SK-N-SH (cell line): ENCODE measurements around the gene DENND2C.

Experiments used
- EP300 ChIP-seq, 2 experiments: IDR thresholded peaks; 2 replicates each; pipeline versions ENCODE4 v1.4.0 to v1.6.1; 2012; ENCODE audit warnings: borderline replicate concordance in 1 of 2, low read depth in 1 of 2, low read length in 1 of 2
- TF ChIP-seq, protein P1 (sequence below): fragments of 200-600 bp; sonication (generic); IDR thresholded peaks from 2 replicates; pipeline ENCODE4 v1.6.1; 2017; ENCODE audit warnings: antibody characterized with exemption, mild to moderate bottlenecking, moderate library complexity
- TF ChIP-seq, protein P2 (sequence below): fragments of 150-350 bp; IDR thresholded peaks from 2 replicates; pipeline ENCODE4 v1.6.1; 2017; ENCODE audit warnings: antibody characterized with exemption, low read length, low read depth, borderline replicate concordance

DNA sequence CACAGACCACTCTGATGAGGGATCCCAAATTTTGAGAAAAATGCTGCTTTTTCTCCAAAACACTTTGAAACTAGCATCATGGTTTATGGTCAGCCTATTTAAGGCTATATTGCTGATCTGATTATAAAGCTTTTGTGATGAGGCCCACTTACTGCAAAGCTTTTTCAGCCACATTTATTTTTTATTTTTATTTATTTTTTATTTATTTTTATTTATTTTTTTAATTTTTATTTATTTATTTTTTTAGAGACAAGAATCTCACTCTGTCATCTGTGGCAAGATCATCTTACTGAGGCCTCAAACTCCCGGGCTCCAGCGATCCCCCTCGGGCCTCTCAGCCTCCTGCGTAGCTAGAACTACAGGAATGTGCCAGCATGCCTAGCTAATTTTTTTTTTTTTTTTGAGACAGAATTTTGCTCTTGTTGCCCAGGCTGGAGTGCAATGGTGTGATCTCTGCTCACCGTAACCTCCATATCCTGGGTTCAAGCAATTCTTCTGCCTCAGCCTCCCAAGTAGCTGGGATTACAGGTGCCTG is 83.3 kb downstream of the DENND2C start:
- TF ChIP-seq, protein P1, sequence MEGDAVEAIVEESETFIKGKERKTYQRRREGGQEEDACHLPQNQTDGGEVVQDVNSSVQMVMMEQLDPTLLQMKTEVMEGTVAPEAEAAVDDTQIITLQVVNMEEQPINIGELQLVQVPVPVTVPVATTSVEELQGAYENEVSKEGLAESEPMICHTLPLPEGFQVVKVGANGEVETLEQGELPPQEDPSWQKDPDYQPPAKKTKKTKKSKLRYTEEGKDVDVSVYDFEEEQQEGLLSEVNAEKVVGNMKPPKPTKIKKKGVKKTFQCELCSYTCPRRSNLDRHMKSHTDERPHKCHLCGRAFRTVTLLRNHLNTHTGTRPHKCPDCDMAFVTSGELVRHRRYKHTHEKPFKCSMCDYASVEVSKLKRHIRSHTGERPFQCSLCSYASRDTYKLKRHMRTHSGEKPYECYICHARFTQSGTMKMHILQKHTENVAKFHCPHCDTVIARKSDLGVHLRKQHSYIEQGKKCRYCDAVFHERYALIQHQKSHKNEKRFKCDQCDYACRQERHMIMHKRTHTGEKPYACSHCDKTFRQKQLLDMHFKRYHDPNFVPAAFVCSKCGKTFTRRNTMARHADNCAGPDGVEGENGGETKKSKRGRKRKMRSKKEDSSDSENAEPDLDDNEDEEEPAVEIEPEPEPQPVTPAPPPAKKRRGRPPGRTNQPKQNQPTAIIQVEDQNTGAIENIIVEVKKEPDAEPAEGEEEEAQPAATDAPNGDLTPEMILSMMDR: no peak
- TF ChIP-seq EP300 (IDR thresholded peaks at IDR 0.05; ENCODE audit: borderline replicate concordance in 1 of 2, low read depth in 1 of 2, low read length in 1 of 2): no peak
- TF ChIP-seq, protein P2, sequence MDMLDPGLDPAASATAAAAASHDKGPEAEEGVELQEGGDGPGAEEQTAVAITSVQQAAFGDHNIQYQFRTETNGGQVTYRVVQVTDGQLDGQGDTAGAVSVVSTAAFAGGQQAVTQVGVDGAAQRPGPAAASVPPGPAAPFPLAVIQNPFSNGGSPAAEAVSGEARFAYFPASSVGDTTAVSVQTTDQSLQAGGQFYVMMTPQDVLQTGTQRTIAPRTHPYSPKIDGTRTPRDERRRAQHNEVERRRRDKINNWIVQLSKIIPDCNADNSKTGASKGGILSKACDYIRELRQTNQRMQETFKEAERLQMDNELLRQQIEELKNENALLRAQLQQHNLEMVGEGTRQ: no peak
